HepG2 (cell line): Measurements from ENCODE around the gene TPCN2. TPM values are rescaled to one million over a fixed set of nuclear protein-coding genes. Genes with fewer than 3 reads are reported as not detected.

Source experiments
- ATAC-seq: fragments of 200-7000 bp; cut with Tn5 transposase; 3 replicates; pipeline ENCODE4 v1.9.1; 2020; ENCODE audit warnings: mild to moderate bottlenecking, moderate library complexity
- BruUV-seq: library from RNA; stranded (reverse); fragments of 400-500 nt; replicated peaks from 2 replicates; lab custom pipeline; 2021; lab: Mats Ljungman, UMichigan
- CTCF ChIA-PET: fragments of 300-600 bp; formaldehyde crosslinking; extraction: SDS; loops from one replicate; lab custom pipeline; 2021; ENCODE audit warnings: low total read pairs, inconsistent platforms, low intra/inter-chr PET ratio; lab: Yijun Ruan, JAX
- POLR2A ChIA-PET: fragments of 350-600 bp; sonication (Branson Sonifier 250); formaldehyde crosslinking; loops from one replicate; lab custom pipeline; 2020; ENCODE audit warnings: antibody characterized with exemption, inconsistent platforms; lab: Yijun Ruan, JAX
- DNase-seq: peaks from one replicate; pipeline ENCODE4 v3.0.0-alpha.2; 2015; ENCODE audit warnings: low spot score
- FAIRE-seq: peaks from 3 replicates; lab custom pipeline; 2011; peaks lifted over from hg19 to GRCh38; lab: Jason Lieb, UNC
- H2AFZ ChIP-seq: one replicate; pipeline ENCODE4 v1.6.1; 2011; ENCODE audit warnings: low read length, inconsistent platforms
- H3K27ac ChIP-seq: fragments of 300-600 bp; 3 replicates; pipeline ENCODE4 v1.8.0; 2011; ENCODE audit warnings: mixed run types, mild to moderate bottlenecking, mixed read lengths, low read length, inconsistent platforms; ENCODE audit not compliant: insufficient read depth; ENCODE audit errors: extremely low read length
- H3K27me3 ChIP-seq, 2 experiments: fragments of 200-600 bp in 1 of 2; 2 replicates in 1 of 2; 3 replicates in 1 of 2; pipeline versions ENCODE4 v1.6.0 to v1.8.0; 2011; ENCODE audit warnings: low read length in 2 of 2, mild to moderate bottlenecking in 2 of 2, moderate library complexity in 2 of 2, inconsistent platforms in 1 of 2; ENCODE audit not compliant: insufficient read depth in 2 of 2, control insufficient read depth in 1 of 2
- H3K36me3 ChIP-seq, 2 experiments: fragments of 200-600 bp in 1 of 2; replicated peaks in 1 of 2; 2 replicates in 1 of 2; 3 replicates in 1 of 2; pipeline versions ENCODE4 v1.5.1 to v1.8.0; 2011; ENCODE audit warnings: low read length in 2 of 2, inconsistent platforms in 1 of 2; ENCODE audit not compliant: insufficient read depth in 2 of 2, control insufficient read depth in 1 of 2
- H3K4me1 ChIP-seq: 2 replicates; pipeline ENCODE4 v1.5.1; 2012; ENCODE audit warnings: low read length, inconsistent platforms; ENCODE audit not compliant: insufficient read depth
- H3K4me2 ChIP-seq: 2 replicates; pipeline ENCODE4 v1.6.0; 2011; ENCODE audit warnings: low read depth, low read length, inconsistent platforms
- H3K4me3 ChIP-seq, 3 experiments: fragments of 200-600 bp in 1 of 3; sonication (generic), shearing (Covaris generic) in 1 of 3; replicated peaks in 1 of 3; 2 replicates each; pipeline ENCODE4 v1.5.1; 2011 to 2016; ENCODE audit warnings: low read length in 3 of 3, inconsistent platforms in 2 of 3, low read depth in 2 of 3, mild to moderate bottlenecking in 2 of 3, control low read depth in 1 of 3, mixed read lengths in 1 of 3; ENCODE audit not compliant: insufficient read depth in 1 of 3
- H3K79me2 ChIP-seq: one replicate; pipeline ENCODE4 v1.6.1; 2011; ENCODE audit warnings: low read length, inconsistent platforms; ENCODE audit not compliant: insufficient read depth
- H3K9ac ChIP-seq: 2 replicates; pipeline ENCODE4 v1.6.0; 2011; ENCODE audit warnings: mild to moderate bottlenecking, low read depth, low read length, inconsistent platforms; ENCODE audit not compliant: insufficient read depth
- H3K9me3 ChIP-seq: 2 replicates; pipeline ENCODE4 v1.5.1; 2012; ENCODE audit warnings: mild to moderate bottlenecking, low read length
- H4K20me1 ChIP-seq: 2 replicates; pipeline ENCODE4 v1.6.0; 2011; ENCODE audit warnings: inconsistent platforms, mild to moderate bottlenecking, low read length, moderate library complexity; ENCODE audit not compliant: insufficient read depth
- ZBTB33 ChIP-seq: sonication (generic); formaldehyde crosslinking; IDR thresholded peaks from 2 replicates; pipeline ENCODE4 v1.4.0; 2020; ENCODE audit warnings: missing genetic modification reagents
- ZNF331 ChIP-seq: sonication (generic); formaldehyde crosslinking; IDR thresholded peaks from 2 replicates; pipeline ENCODE4 v1.4.0; 2020; ENCODE audit warnings: missing genetic modification reagents
- ZNF543 ChIP-seq: sonication (generic); formaldehyde crosslinking; IDR thresholded peaks from 2 replicates; pipeline ENCODE4 v1.4.0; 2020; ENCODE audit warnings: mild to moderate bottlenecking, missing genetic modification reagents
- ZXDC ChIP-seq: sonication (generic); formaldehyde crosslinking; IDR thresholded peaks from 2 replicates; pipeline ENCODE4 v1.5.0; 2020; ENCODE audit warnings: mild to moderate bottlenecking, missing genetic modification reagents
- WGBS: methylation state at CpG from one replicate; pipeline ENCODE4 v1.1.6; 2017; ENCODE audit warnings: low lambda C conversion rate; 5-methylcytosine and 5-hydroxymethylcytosine counted together
- in situ Hi-C: cut with HindIII; loops from 2 replicates; pipeline ENCODE4 v1.10.0; 2017; ENCODE audit warnings: low pct_unique_long_range_greater_than_20kb; ENCODE audit not compliant: extremely low pct_ligation_motif_present
- intact Hi-C: fragments of 100-400 bp; cut with micrococcal nuclease; formaldehyde crosslinking; loops from one replicate; pipeline ENCODE4 v1.10.0; 2022; ENCODE audit not compliant: unreplicated experiment
- polyA plus RNA-seq, 8 experiments: library from polyadenylated mRNA; depleted of rRNA in 3 of 8; stranded (reverse) in 7 of 8; unstranded in 1 of 8; fragments of >200 nt; fragmentation: Illumina TruSeq in 4 of 8; extraction: Trizol in 4 of 8; gene quantifications; 2 replicates each; pipeline versions ENCODE4 v1.2.1 to v1.2.3, GENCODE V29; 2011 to 2016; ENCODE audit warnings: low read depth in 4 of 8, missing spikeins in 1 of 8, mixed read lengths in 1 of 8; ENCODE audit not compliant: insufficient read depth in 1 of 8
- total RNA-seq, 5 experiments: library from RNA; depleted of rRNA; stranded (reverse); fragments of >200 nt; fragmentation: Illumina TruSeq; extraction: Trizol; gene quantifications; 2 replicates each; pipeline ENCODE4 v1.2.3, GENCODE V29; 2016; ENCODE audit warnings: low read depth in 1 of 5

TPCN2 gene
- total and polyA plus RNA-seq, 2 of the 13 experiments (the other 11 are each of a cell fraction or from before 2014, with no cell fraction given): 5.6 to 5.9 TPM

- POLR2A ChIA-PET: no interaction called here
- Histone ChIP-seq H3K9me3 (no peaks in the 10 kb centered on the region), H2AFZ (no peak overlapping the region), H3K27ac (no peak overlapping the region), H3K36me3 (peaks cover 3 to 6% of the 10 kb centered on the region in 2 experiments; a peak in 4 of 5 replicates), H3K79me2 (no peaks in the 10 kb centered on the region), H3K27me3 (no peaks in the 10 kb centered on the region), H4K20me1 (0 out of 2 replicates have a peak, but pooled peaks cover 3% of the 10 kb centered on the region)
- no peak for FAIRE-seq
- in situ Hi-C loops (no loop called here), intact Hi-C loops (loop anchor here (2.0 to 5.0 kb wide), 2 partner anchors 187 to 456 kb away; partner anchors contain the start of genes IGHMBP2 and MRPL21)
- no peak for DNase-seq
- WGBS: 85% methylated on average over 13 of the region's 15 CpGs
- no peak for ATAC-seq
- no peak for TF ChIP-seq ZNF331 (CRISPR knock-in tag)
- 0 out of 2 replicates have a peak, but pooled peaks have one; percentile 9 for TF ChIP-seq ZBTB33 (CRISPR knock-in tag)
- TF ChIP-seq, all 625 proteins: peak for 1
- Histone ChIP-seq H3K4me3 (no peak overlapping the region), H3K9ac (no peak overlapping the region), H3K4me2 (no peak overlapping the region), H3K4me1 (no peaks in the 10 kb centered on the region)
- no TSS peak for BruUV-seq
- CTCF ChIA-PET: interaction anchor here (1.6 kb wide), 1 partner anchor 457 kb away, joined by 7 read pairs; no protein-coding TSS in a partner anchor
Measured at GRCh38 chr11:69089258-69089657, 40.5 kb downstream of the TPCN2 start.

- in situ Hi-C loops: no loop called here
- no TSS peak for BruUV-seq
- DNase-seq: no peak
Measured at GRCh38 chr11:69091638-69092165, 43.0 kb downstream of the TPCN2 start.

More at GRCh38 chr11:69091638-69092165, 43.0 kb downstream of the TPCN2 start:
- WGBS: 93% methylated on average over 3 of the region's 6 CpGs
- ChIA-PET CTCF (no interaction called here), POLR2A (no interaction called here)
- no peak overlapping the region for H3K27ac ChIP-seq
- H2AFZ ChIP-seq: no peak overlapping the region
- no peaks in the 10 kb centered on the region for H3K9me3 ChIP-seq
- ATAC-seq: no peak
- peaks cover 3 to 6% of the 10 kb centered on the region in 2 experiments; a peak in 4 of 5 replicates for H3K36me3 ChIP-seq
- H3K79me2 ChIP-seq: no peaks in the 10 kb centered on the region
- FAIRE-seq: no peak
- no peak overlapping the region for H3K4me2 ChIP-seq
- intact Hi-C loops: no loop called here
- no peaks in the 10 kb centered on the region for H3K4me1 ChIP-seq
- 0 out of 2 replicates have a peak, but pooled peaks cover 3% of the 10 kb centered on the region for H4K20me1 ChIP-seq
- H3K4me3 ChIP-seq: no peak overlapping the region
- H3K9ac ChIP-seq: no peak overlapping the region
- no peak for TF ChIP-seq ZXDC (CRISPR knock-in tag)
- TF ChIP-seq ZNF543 (CRISPR knock-in tag): peak; percentile 100
- H3K27me3 ChIP-seq: no peaks in the 10 kb centered on the region
